ENCODE data around the gene ZC3H18. TPM values are rescaled to one million over a fixed set of nuclear protein-coding genes. Genes with fewer than 3 reads are reported as not detected.

Gene ZC3H18
- total RNA-seq, 1 experiment from 2014 or later = 21.0 TPM

GRCh38 chr16:88634994-88635670, 64.9 kb downstream of the ZC3H18 start:
- Histone ChIP-seq H3K4me3 (no peak overlapping the region), H3K27ac (no peak overlapping the region), H3K36me3 (no peaks in the 10 kb centered on the region), H3K4me1 (peaks cover 7% of the 10 kb centered on the region; the same call in 1 of the 2 replicates), H3K27me3 (peaks cover 11% of the 10 kb centered on the region), H3K9me3 (replicated peaks) (no peaks in the 10 kb centered on the region)
- no peak for DNase-seq

DNA sequence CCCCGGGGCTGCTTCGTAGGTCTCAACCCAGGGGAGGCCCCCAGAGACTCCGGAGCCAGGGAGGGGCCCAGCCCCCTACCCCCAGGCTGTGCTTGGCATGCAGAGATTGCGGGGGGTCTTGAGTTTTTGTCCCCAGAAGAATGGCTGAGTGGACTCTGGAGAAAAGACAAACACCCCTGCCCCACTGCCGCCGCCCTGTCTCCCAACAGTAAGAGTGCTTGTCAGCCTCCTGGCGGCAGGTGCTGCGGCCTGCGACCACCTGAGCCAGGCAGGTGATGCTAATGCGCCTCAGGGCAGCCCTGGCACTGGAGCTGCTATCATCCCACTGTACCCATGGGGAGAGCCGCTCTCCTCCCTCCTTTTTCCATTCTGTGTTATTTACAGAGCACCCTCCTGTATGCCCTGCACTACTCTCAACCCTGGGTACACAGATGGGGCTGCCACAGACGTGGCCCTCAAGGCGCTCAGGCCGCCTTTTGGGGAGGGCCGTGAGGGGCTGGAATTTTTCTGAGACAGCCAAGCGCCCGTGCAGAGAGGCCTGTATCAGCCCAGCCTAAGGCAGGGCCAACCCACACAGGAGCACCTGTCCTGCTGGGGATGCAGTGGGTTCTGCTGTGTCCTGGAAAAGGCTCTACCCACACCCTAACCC, 65.6 kb downstream of the ZC3H18 start:
- Histone ChIP-seq H3K36me3 (no peaks in the 10 kb centered on the region), H3K4me1 (peaks cover 7% of the 10 kb centered on the region; the same call in 1 of the 2 replicates), H3K27ac (no peak overlapping the region), H3K9me3 (replicated peaks) (no peaks in the 10 kb centered on the region), H3K27me3 (peaks cover 13% of the 10 kb centered on the region), H3K4me3 (no peak overlapping the region)
- no peak for DNase-seq

- Histone ChIP-seq H3K27ac (peak overlapping the region; percentile 35; the same call in 1 of the 2 replicates), H3K4me1 (peaks cover 7% of the 10 kb centered on the region; the same call in 1 of the 2 replicates), H3K27me3 (peaks cover 13% of the 10 kb centered on the region), H3K36me3 (no peaks in the 10 kb centered on the region), H3K4me3 (no peak overlapping the region), H3K9me3 (replicated peaks) (no peaks in the 10 kb centered on the region)
- DNase-seq = peak; percentile 63 to 72
Measured at GRCh38 chr16:88636488-88637265, 66.5 kb downstream of the ZC3H18 start.

- Histone ChIP-seq H3K27me3 (peaks cover 13% of the 10 kb centered on the region), H3K36me3 (no peaks in the 10 kb centered on the region), H3K4me1 (peaks cover 7% of the 10 kb centered on the region; the same call in 1 of the 2 replicates), H3K4me3 (no peak within 1 kb of the TSS), H3K9me3 (replicated peaks) (no peaks in the 10 kb centered on the region), H3K27ac (no peak within 1 kb of the TSS)
- no peak for DNase-seq
Measured at GRCh38 chr16:88638323-88639230, 68.4 kb downstream of the ZC3H18 start, which contains the start of gene IL17C. Gene IL17C (plus strand): TSS chr16:88638572. CDS start chr16:88638642, 70 bp downstream.

DNA sequence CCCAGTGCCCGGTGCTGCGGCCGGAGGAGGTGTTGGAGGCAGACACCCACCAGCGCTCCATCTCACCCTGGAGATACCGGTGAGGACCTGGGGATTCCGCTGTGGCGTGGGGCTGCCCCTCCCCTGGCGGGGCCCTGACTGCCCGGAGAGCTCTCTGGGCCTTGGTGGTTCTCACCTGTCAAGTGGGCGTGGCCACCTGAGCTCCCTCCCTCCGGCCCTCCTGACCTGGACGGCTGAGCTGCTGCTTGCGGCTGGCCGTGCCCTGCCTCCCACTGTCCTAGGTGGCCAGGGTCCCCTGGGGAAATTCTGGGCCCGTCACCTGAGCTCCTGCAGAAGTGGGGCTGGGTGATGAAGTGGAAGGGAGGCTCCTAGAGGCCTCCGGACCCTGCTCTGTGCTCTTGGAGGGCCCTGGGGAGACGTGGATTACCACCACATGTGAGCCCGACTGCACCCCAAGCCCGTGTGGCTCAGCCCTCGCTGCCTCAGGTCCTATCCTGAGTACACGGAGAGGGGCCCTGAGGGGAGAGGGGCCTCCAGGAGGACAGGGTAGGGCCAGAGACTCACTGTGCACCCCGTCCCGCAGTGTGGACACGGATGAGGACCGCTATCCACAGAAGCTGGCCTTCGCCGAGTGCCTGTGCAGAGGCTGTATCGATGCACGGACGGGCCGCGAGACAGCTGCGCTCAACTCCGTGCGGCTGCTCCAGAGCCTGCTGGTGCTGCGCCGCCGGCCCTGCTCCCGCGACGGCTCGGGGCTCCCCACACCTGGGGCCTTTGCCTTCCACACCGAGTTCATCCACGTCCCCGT, 69.2 kb downstream of the ZC3H18 start:
- Histone ChIP-seq H3K27ac (no peak overlapping the region), H3K36me3 (no peaks in the 10 kb centered on the region), H3K27me3 (peaks cover 13% of the 10 kb centered on the region), H3K9me3 (replicated peaks) (no peaks in the 10 kb centered on the region), H3K4me1 (peaks cover 7% of the 10 kb centered on the region; the same call in 1 of the 2 replicates), H3K4me3 (no peak overlapping the region)
- peak; percentile 22 to 43 for DNase-seq

DNA sequence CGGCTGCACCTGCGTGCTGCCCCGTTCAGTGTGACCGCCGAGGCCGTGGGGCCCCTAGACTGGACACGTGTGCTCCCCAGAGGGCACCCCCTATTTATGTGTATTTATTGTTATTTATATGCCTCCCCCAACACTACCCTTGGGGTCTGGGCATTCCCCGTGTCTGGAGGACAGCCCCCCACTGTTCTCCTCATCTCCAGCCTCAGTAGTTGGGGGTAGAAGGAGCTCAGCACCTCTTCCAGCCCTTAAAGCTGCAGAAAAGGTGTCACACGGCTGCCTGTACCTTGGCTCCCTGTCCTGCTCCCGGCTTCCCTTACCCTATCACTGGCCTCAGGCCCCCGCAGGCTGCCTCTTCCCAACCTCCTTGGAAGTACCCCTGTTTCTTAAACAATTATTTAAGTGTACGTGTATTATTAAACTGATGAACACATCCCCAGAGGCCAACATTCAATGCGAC, 69.9 kb downstream of the ZC3H18 start:
- H3K9me3 ChIP-seq (replicated peaks) = no peaks in the 10 kb centered on the region
- no peak overlapping the region for H3K27ac ChIP-seq
- no peaks in the 10 kb centered on the region for H3K36me3 ChIP-seq
- H3K4me1 ChIP-seq = peaks cover 7% of the 10 kb centered on the region; the same call in 1 of the 2 replicates
- DNase-seq = no peak
- H3K27me3 ChIP-seq = peaks cover 13% of the 10 kb centered on the region
- H3K4me3 ChIP-seq = no peak overlapping the region

DNA sequence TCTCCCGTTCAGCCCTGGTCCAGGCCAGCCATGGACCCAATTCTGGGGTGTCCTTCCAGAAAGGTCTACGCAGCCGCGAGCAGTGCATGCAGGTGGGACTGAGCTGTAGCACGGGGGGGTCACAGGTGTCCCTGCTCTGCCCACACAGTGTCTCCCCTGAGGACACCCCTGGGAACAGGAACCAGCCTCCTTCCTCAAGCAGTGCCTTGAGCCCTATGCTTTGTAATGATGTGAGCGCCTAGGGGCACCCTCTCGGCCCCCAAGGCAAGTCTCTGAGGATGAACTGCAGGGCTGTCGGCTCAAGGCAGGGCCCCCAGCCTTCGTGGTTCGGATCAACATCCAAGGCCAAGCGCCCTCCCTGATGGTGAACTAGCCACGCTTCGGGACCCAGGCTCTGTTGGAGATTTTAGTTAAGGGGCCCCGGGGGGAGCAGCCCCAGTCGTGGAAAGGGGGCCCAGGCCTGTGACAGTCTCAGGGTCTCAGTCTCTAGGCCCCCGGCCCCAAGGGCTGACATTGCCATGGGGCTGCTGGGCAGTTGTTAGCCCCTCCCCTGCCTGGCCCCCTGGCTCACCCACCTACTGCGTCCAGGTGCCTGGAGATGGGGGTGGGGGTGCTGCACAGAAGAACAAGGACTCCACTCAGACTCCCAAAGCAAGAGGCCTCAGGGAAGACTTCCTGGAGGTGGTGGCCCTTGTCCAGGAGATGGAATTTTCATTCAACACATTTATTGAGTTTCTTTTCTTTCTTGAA, 70.5 kb downstream of the ZC3H18 start:
- Histone ChIP-seq H3K4me3 (no peak overlapping the region), H3K9me3 (replicated peaks) (no peaks in the 10 kb centered on the region), H3K4me1 (peaks cover 7% of the 10 kb centered on the region; the same call in 1 of the 2 replicates), H3K27ac (no peak overlapping the region), H3K27me3 (peaks cover 13% of the 10 kb centered on the region), H3K36me3 (no peaks in the 10 kb centered on the region)
- no peak for DNase-seq

- H3K36me3 ChIP-seq = no peaks in the 10 kb centered on the region
- H3K27me3 ChIP-seq = peaks cover 13% of the 10 kb centered on the region
- H3K27ac ChIP-seq = no peak overlapping the region
- no peak for DNase-seq
- no peak overlapping the region for H3K4me3 ChIP-seq
- no peaks in the 10 kb centered on the region for H3K4me1 ChIP-seq
- no peaks in the 10 kb centered on the region for H3K9me3 ChIP-seq (replicated peaks)
Measured at GRCh38 chr16:88642881-88643643, 72.9 kb downstream of the ZC3H18 start.

DNA sequence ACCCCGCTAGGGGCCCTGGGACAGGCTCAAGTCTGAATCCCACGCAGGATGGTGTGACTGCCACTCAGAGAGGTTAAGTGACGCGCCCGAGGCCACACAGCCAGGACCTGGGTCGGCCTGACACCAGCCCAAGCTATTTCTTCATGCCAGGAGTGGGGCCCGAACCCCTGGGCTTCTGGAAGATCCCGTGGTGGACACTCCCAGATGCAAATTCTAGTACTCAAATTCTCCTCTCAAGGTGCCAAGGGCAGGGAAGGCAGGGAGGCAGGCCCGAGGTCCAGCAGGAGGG, 73.4 kb downstream of the ZC3H18 start:
- H3K4me1 ChIP-seq = no peaks in the 10 kb centered on the region
- H3K9me3 ChIP-seq (replicated peaks) = no peaks in the 10 kb centered on the region
- DNase-seq = no peak
- no peak overlapping the region for H3K27ac ChIP-seq
- H3K36me3 ChIP-seq = no peaks in the 10 kb centered on the region
- peaks cover 13% of the 10 kb centered on the region for H3K27me3 ChIP-seq
- H3K4me3 ChIP-seq = no peak overlapping the region

GRCh38 chr16:88645455-88645854, 75.3 kb downstream of the ZC3H18 start:
- no peaks in the 10 kb centered on the region; the same call in 1 of the 2 replicates for H3K27me3 ChIP-seq
- no peak overlapping the region for H3K27ac ChIP-seq
- H3K36me3 ChIP-seq = no peaks in the 10 kb centered on the region
- H3K4me3 ChIP-seq = no peak overlapping the region
- H3K9me3 ChIP-seq (replicated peaks) = no peaks in the 10 kb centered on the region
- no peak for DNase-seq
- H3K4me1 ChIP-seq = peaks cover 7% of the 10 kb centered on the region; the same call in 1 of the 2 replicates

DNA sequence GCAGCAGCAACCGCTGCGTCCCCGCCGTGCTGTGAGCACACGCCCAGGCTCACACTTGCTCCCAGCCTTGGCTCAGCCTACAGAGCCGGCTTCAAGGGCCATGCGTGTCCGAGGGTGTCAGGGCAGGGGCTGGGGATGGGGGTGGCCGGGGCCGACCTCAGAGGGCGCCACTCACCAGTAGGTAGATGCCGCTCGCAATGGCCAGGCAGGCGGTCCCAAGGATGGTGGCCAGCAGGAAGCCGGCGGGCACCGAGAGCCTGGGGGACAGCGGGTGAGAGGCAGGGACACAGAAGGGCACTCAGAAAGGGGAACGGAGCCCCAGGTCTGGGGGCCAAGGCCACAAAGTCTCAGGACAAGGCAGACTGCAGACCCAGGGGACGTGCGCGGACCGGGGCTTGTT, 75.7 kb downstream of the ZC3H18 start:
- H3K36me3 ChIP-seq = no peaks in the 10 kb centered on the region
- no peak overlapping the region for H3K4me3 ChIP-seq
- H3K4me1 ChIP-seq = peaks cover 7% of the 10 kb centered on the region; the same call in 1 of the 2 replicates
- no peak overlapping the region for H3K27ac ChIP-seq
- no peak for DNase-seq
- H3K9me3 ChIP-seq (replicated peaks) = no peaks in the 10 kb centered on the region
- H3K27me3 ChIP-seq = no peaks in the 10 kb centered on the region

- Histone ChIP-seq H3K9me3 (replicated peaks) (no peaks in the 10 kb centered on the region), H3K4me1 (peaks cover 9% of the 10 kb centered on the region; the same call in 1 of the 2 replicates), H3K4me3 (no peak overlapping the region), H3K36me3 (no peaks in the 10 kb centered on the region), H3K27ac (no peak overlapping the region), H3K27me3 (no peaks in the 10 kb centered on the region)
- no peak for DNase-seq
Measured at GRCh38 chr16:88646345-88647034, 76.3 kb downstream of the ZC3H18 start.

Measured in SJCRH30 (cell line).